ENCODE results near the gene GOLM1. TPM values are rescaled to one million over a fixed set of nuclear protein-coding genes. Genes with fewer than 3 reads are reported as not detected.

The GOLM1 gene
- total RNA-seq, 1 experiment from 2014 or later = not detected

Small RNA genes lying within 50 kb of the gene (small RNA-seq; reads per million reads assigned to genes)
- not detected for gene AL161447.1

Other genes starting within 250 kb of the GOLM1 start
- gene NAA35, start 158.4 kb downstream of the GOLM1 start, total RNA-seq (2014; rRNA removed; shearing (Covaris generic); ENCODE audit: low replicate concordance) = 21.9 and 35.6 TPM in 2 replicates
- gene C9orf153, start 160.1 kb upstream of the GOLM1 start, total RNA-seq (2014; rRNA removed; shearing (Covaris generic); ENCODE audit: low replicate concordance) = 2.9 TPM in 1 of 2 replicates, not detected in the other
- gene ISCA1, start 183.0 kb upstream of the GOLM1 start, total RNA-seq (2014; rRNA removed; shearing (Covaris generic); ENCODE audit: low replicate concordance) = 23.8 and 51.4 TPM in 2 replicates